HG03045 (cell line): ENCODE measurements around the gene SEC24C.
"Not testable (repeated sequence)": the region's sequence is repeated elsewhere in the genome, so short reads cannot be mapped to it uniquely, and the experiment has no call there.

Experiments used
- ATAC-seq: cut with Tn5 transposase; IDR thresholded peaks from one replicate; pipeline ENCODE4 v1.9.1; 2021; ENCODE audit warnings: mild to moderate bottlenecking, moderate library complexity; ENCODE audit not compliant: unreplicated experiment

The SEC24C gene

GRCh38 chr10:73743905-73744663, at the start of gene SEC24C:
Gene SEC24C (plus strand): TSS chr10:73744372. CDS start chr10:73746833, 2,461 bp downstream.
- peak; percentile 87 for ATAC-seq

GRCh38 chr10:73695302-73695701, 48.9 kb upstream of the SEC24C start:
- ATAC-seq = not testable (repeated sequence)

GRCh38 chr10:73697675-73698159, 46.5 kb upstream of the SEC24C start, which contains the start of gene AGAP5:
Gene AGAP5 (minus strand): TSS chr10:73698109. CDS start chr10:73697755, 354 bp downstream.
- ATAC-seq = not testable (repeated sequence)

GRCh38 chr10:73698819-73699218, 45.4 kb upstream of the SEC24C start:
- not testable (repeated sequence) for ATAC-seq

- not testable (repeated sequence) for ATAC-seq
Observed at GRCh38 chr10:73703924-73704323, 40.2 kb upstream of the SEC24C start.

- not testable (repeated sequence) for ATAC-seq
Observed at GRCh38 chr10:73705506-73706072, 38.6 kb upstream of the SEC24C start.

GRCh38 chr10:73706488-73706887, 37.7 kb upstream of the SEC24C start:
- not testable (repeated sequence) for ATAC-seq

- not testable (repeated sequence) for ATAC-seq
Observed at GRCh38 chr10:73707628-73708027, 36.5 kb upstream of the SEC24C start.

- not testable (repeated sequence) for ATAC-seq
Observed at GRCh38 chr10:73708122-73708521, 36.0 kb upstream of the SEC24C start.

- not testable (repeated sequence) for ATAC-seq
Observed at GRCh38 chr10:73711683-73712082, 32.5 kb upstream of the SEC24C start.

- not testable (repeated sequence) for ATAC-seq
Observed at GRCh38 chr10:73713912-73714311, 30.3 kb upstream of the SEC24C start.

- not testable (repeated sequence) for ATAC-seq
Observed at GRCh38 chr10:73714483-73714882, 29.7 kb upstream of the SEC24C start.

GRCh38 chr10:73715179-73716156, 28.7 kb upstream of the SEC24C start:
- not testable (repeated sequence) for ATAC-seq

GRCh38 chr10:73716251-73716650, 27.9 kb upstream of the SEC24C start:
- ATAC-seq = no peak

GRCh38 chr10:73717556-73717955, 26.6 kb upstream of the SEC24C start:
- no peak for ATAC-seq

- ATAC-seq = not testable (repeated sequence)
Observed at GRCh38 chr10:73720561-73720960, 23.6 kb upstream of the SEC24C start.

GRCh38 chr10:73723516-73723915, 20.7 kb upstream of the SEC24C start:
- no peak for ATAC-seq

GRCh38 chr10:73729781-73730152, 14.4 kb upstream of the SEC24C start:
- not testable (repeated sequence) for ATAC-seq

- ATAC-seq = peak; percentile 86
Observed at GRCh38 chr10:73730153-73730906, 13.8 kb upstream of the SEC24C start.
